ENCODE results near the gene AR. TPM values are rescaled to one million over a fixed set of nuclear protein-coding genes. Genes with fewer than 3 reads are reported as not detected.

Gene AR
- 3.3 TPM for polyA plus RNA-seq (2013, experiment 1 of 2; ENCODE audit: insufficient read length)
- 3.8 TPM for polyA plus RNA-seq (2013, experiment 2 of 2; ENCODE audit: insufficient read length)

DNA sequence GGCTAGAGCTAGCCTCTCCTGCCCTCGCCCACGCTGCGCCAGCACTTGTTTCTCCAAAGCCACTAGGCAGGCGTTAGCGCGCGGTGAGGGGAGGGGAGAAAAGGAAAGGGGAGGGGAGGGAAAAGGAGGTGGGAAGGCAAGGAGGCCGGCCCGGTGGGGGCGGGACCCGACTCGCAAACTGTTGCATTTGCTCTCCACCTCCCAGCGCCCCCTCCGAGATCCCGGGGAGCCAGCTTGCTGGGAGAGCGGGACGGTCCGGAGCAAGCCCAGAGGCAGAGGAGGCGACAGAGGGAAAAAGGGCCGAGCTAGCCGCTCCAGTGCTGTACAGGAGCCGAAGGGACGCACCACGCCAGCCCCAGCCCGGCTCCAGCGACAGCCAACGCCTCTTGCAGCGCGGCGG is at the start of gene AR:
TSS of gene AR (plus strand) at position 204 of the 400 bp plus-strand sequence. CDS start 1,126 bp downstream, outside the sequence.
- DNase-seq = peak; percentile 72

GRCh38 chrX:67500617-67501016 is 43.2 kb upstream of the AR start:
- DNase-seq = no peak

DNA sequence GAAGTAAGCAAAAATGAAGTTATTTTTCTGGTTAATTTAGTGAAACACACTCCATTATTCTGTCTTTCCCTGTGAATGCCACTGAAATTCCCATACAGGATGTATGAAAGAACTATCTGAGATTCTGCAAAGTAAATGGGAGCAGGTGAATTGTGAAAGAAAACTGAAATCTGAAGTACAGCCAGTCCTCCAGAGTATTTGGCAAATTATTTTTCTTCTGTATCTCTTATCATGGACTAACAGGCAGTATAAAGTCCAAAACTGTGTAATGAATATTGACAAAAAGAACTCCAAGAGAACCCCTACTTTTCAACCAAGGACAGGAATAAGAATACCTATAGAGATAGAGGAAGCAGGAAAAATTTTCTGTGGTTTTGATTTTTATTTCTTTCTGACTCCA is 40.8 kb upstream of the AR start:
- DNase-seq = no peak

DNA sequence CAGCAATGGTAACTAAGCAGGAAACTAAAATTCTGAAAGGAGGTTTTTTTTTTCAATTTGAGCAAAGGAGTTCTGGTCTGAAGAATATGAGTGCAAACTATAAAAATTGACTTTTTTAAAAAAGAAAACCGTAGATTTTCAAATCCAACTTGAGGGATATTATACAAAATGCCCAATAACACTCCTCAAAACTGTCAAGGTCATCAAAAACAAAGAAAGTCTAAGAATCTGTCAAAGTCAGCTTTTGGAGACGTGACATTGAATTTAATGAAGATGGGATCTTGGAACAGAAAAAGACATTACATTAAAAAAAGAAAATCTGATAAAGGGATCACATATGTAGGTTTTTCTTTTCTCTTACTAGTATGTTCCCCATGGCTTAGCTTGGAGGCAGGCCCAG is 40.4 kb upstream of the AR start:
- DNase-seq = no peak

DNA sequence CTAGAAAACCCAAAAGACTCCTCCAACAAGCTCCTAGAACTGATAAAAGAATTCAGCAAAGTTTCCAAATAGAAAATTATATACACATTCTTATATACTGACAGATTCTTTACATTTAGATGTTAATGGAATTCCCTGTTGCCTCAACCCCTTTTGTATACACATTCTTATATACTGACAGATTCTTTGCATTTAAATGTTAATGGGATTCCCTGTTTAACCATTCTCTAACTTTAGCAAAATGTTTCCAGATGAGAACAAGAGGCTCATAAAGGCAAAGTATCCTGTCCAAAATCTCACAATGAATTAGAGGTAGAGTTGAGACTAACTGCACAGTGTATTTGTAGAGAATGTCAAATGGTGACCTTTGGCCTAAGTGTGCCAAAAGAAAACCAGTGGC is 23.1 kb upstream of the AR start:
- no peak for DNase-seq

DNA sequence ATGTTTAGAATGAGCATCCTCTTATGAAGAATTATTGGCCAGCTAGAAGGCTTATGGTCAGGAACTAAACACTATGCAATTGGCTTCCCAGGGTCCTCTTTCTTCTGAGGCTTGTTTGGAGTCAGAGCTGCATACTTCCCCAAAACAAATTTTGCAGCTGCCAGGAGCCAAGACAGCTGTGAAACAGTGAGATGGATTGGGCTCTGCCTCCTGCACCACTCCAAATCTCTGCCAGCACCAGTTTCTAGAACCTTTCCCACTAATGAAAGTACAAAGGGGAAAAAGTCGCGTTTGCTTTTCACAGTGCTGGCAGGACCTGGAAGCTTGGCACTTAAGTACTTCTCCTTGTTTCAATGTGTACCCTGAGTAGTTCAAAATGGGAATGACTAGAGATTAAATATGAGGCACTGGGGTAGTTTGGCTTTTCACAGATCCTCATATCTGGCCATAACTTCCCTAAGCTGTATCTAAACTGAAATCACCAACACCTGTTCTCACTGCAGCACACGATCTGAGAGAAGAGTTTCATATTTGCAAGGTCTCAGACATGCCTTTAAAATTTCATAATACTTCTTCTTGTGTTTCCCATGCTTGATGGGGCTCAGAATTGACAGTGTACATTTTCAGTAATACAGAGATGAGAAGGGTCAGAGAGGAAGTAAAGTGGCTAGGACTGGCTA is 20.7 kb upstream of the AR start:
- no peak for DNase-seq

DNA sequence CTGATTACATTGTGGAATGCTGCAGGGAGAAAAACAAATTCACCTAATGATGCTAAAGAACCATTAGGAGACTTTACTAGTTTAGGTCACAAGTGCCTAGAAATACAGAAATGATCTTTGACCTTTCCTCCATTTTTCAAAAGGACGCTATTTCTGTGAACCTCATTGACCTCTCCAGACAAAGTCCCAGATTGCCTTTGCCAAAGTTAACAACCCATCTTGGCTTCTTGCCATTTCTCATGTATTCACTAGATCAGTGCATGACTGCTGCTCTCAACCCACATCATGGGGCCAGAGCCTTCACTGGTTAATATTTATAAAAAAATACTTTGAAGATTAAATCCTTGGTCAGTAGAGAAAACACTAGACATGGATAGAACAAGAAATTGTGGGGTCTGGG is 19.9 kb upstream of the AR start:
- no peak for DNase-seq

DNA sequence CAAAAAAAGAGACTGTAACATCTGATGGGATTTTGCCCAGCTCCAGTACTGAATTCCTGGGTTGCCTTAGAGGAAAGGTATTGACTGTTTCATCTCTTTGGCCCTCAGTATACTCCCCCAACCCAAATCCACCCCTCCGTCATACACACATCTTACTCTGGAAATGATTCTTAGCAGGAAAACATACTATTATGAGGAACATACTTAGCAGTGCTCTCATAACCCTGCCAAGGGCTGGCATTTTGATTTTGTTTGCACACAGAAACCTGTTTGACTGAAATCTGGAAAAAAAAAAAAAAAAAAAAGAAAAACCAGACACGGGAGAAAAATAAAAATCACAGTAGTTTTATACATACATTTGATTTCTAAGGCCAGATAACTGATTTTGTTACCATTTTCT is 19.4 kb upstream of the AR start:
- no peak for DNase-seq

- no peak for DNase-seq
Observed at GRCh38 chrX:67524950-67525691, 18.7 kb upstream of the AR start.

GRCh38 chrX:67536564-67536963 is 7.3 kb upstream of the AR start:
- DNase-seq = no peak

GRCh38 chrX:67538383-67538782 is 5.4 kb upstream of the AR start:
- DNase-seq = no peak

- DNase-seq = peak; percentile 11
Observed at GRCh38 chrX:67544281-67545035, 637 bp downstream of the AR start.

DNA sequence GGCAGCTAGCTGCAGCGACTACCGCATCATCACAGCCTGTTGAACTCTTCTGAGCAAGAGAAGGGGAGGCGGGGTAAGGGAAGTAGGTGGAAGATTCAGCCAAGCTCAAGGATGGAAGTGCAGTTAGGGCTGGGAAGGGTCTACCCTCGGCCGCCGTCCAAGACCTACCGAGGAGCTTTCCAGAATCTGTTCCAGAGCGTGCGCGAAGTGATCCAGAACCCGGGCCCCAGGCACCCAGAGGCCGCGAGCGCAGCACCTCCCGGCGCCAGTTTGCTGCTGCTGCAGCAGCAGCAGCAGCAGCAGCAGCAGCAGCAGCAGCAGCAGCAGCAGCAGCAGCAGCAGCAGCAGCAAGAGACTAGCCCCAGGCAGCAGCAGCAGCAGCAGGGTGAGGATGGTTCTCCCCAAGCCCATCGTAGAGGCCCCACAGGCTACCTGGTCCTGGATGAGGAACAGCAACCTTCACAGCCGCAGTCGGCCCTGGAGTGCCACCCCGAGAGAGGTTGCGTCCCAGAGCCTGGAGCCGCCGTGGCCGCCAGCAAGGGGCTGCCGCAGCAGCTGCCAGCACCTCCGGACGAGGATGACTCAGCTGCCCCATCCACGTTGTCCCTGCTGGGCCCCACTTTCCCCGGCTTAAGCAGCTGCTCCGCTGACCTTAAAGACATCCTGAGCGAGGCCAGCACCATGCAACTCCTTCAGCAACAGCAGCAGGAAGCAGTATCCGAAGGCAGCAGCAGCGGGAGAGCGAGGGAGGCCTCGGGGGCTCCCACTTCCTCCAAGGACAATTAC is 1.4 kb downstream of the AR start:
- DNase-seq = peak; percentile 46

DNA sequence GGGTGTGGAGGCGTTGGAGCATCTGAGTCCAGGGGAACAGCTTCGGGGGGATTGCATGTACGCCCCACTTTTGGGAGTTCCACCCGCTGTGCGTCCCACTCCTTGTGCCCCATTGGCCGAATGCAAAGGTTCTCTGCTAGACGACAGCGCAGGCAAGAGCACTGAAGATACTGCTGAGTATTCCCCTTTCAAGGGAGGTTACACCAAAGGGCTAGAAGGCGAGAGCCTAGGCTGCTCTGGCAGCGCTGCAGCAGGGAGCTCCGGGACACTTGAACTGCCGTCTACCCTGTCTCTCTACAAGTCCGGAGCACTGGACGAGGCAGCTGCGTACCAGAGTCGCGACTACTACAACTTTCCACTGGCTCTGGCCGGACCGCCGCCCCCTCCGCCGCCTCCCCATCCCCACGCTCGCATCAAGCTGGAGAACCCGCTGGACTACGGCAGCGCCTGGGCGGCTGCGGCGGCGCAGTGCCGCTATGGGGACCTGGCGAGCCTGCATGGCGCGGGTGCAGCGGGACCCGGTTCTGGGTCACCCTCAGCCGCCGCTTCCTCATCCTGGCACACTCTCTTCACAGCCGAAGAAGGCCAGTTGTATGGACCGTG is 2.2 kb downstream of the AR start:
- peak; percentile 17 for DNase-seq

- DNase-seq = no peak
Observed at GRCh38 chrX:67546496-67547423, 2.9 kb downstream of the AR start.

GRCh38 chrX:67555578-67556203 is 11.9 kb downstream of the AR start:
- DNase-seq = peak; percentile 55

DNA sequence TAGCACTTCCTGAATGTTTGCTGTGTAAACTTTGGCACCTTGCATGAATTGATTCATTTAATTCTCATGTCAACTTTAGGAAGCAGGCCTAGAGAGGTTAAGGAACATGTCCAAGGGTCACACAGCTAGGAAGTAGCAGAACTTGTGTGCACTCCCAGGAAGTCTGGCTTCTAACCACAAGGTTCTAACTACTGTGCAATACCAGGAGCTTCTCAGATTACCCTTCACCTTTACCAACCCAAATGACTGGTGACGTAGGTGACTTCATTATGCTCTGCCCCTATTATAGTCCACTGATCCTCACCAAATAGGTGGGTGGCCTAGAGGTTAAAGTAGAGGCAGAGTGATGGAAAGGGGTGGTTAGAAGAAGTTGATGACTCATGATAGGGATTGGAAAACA is 14.4 kb downstream of the AR start:
- DNase-seq = no peak

GRCh38 chrX:67563469-67564448 is 19.9 kb downstream of the AR start:
- DNase-seq = peak; percentile 32

- DNase-seq = no peak
Observed at GRCh38 chrX:67564475-67564874, 20.7 kb downstream of the AR start.

Data from fibroblast of skin of scalp (primary cell).